Thyroid gland (tissue), 4 donors: ENCODE results near the gene HMGB3.

Experiments
- CTCF ChIP-seq, 6 experiments: fragments of 200-600 bp in 3 of 6; fragments of 450-650 bp in 3 of 6; sonication (generic) in 3 of 6; IDR thresholded peaks; one replicate each; pipeline ENCODE4 v1.5.1; 2016 to 2019; ENCODE audit warnings: antibody characterized with exemption in 6 of 6, mild to moderate bottlenecking in 2 of 6, inconsistent platforms in 1 of 6, moderate library complexity in 1 of 6
- POLR2A ChIP-seq, 2 donors: fragments of 450-650 bp; IDR thresholded peaks; one replicate each; pipeline ENCODE4 v1.6.1; 2017; ENCODE audit warnings: antibody characterized with exemption in 2 of 2, mild to moderate bottlenecking in 2 of 2, moderate library complexity in 1 of 2

- TF ChIP-seq POLR2A (IDR thresholded peaks at IDR 0.05) (no peak), CTCF (IDR thresholded peaks at IDR 0.05) (no peak)
Measured at GRCh38 chrX:151004085-151004484, 20.9 kb downstream of the HMGB3 start.
